ENCODE data around the gene DPF1. TPM values are rescaled to one million over a fixed set of nuclear protein-coding genes. Genes with fewer than 3 reads are reported as not detected.

The DPF1 gene
- total and polyA plus RNA-seq, 2 experiments from 2014 or later: 6.5 to 7.8 TPM

DNA sequence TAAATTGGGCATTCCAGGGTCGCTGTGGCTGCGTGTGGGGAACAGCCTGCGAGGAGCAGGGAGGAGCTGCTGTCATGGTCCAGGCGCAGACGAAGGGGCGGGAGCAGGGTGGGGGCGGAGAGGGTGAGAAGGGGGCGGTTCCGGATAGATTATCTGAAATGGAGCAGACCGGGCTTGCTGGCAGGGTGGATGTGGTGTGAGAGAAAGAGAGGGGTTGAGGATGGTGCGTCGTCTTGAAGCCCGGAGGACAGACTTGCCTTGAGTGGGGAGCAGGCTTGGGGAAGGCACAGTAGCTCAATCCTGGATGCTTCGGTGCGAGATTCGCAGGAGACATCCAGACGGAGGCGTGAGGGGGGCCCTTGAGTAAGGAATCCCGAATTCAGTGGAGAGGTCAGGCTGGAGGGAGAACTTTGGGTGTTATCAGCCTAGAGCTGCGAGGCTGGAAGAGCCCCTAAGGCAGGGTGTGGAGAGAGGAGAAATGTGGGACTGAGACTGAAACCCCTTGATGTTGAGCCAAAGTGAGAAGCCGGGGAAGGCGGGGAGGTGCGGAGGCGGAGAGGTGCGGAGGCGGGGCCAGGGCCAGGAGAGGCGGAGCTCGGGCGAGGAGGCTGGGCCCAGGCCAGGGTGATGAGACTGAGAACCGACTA is 40.6 kb downstream of the DPF1 start:
- TF ChIP-seq, protein P1, sequence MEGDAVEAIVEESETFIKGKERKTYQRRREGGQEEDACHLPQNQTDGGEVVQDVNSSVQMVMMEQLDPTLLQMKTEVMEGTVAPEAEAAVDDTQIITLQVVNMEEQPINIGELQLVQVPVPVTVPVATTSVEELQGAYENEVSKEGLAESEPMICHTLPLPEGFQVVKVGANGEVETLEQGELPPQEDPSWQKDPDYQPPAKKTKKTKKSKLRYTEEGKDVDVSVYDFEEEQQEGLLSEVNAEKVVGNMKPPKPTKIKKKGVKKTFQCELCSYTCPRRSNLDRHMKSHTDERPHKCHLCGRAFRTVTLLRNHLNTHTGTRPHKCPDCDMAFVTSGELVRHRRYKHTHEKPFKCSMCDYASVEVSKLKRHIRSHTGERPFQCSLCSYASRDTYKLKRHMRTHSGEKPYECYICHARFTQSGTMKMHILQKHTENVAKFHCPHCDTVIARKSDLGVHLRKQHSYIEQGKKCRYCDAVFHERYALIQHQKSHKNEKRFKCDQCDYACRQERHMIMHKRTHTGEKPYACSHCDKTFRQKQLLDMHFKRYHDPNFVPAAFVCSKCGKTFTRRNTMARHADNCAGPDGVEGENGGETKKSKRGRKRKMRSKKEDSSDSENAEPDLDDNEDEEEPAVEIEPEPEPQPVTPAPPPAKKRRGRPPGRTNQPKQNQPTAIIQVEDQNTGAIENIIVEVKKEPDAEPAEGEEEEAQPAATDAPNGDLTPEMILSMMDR (IDR thresholded peaks at IDR 0.05; ENCODE audit: low read depth, low read length): no peak
- peak overlapping the region; percentile 13 for H3K4me3 ChIP-seq
- no peaks in the 10 kb centered on the region for H3K4me1 ChIP-seq (ENCODE audit: low read depth)
- H3K36me3 ChIP-seq: no peaks in the 10 kb centered on the region
- H3K27me3 ChIP-seq: no peaks in the 10 kb centered on the region
- no peak overlapping the region for H3K27ac ChIP-seq
- no peaks in the 10 kb centered on the region for H3K9me3 ChIP-seq (ENCODE audit: low read depth)
- DNase-seq (ENCODE audit: low read depth in 1 of 2, low spot score in 1 of 2): peak; percentile 47 to 49

- H3K36me3 ChIP-seq: no peaks in the 10 kb centered on the region
- TF ChIP-seq, protein P1 (IDR thresholded peaks at IDR 0.05; ENCODE audit: low read depth, low read length): no peak
- H3K9me3 ChIP-seq (ENCODE audit: low read depth): no peaks in the 10 kb centered on the region
- H3K27me3 ChIP-seq: no peaks in the 10 kb centered on the region
- no peaks in the 10 kb centered on the region for H3K4me1 ChIP-seq (ENCODE audit: low read depth)
- H3K27ac ChIP-seq: no peak overlapping the region
- no peak overlapping the region for H3K4me3 ChIP-seq
- no peak for DNase-seq (ENCODE audit: low read depth in 1 of 2, low spot score in 1 of 2)
These were observed 41.3 kb downstream of the DPF1 start for GRCh38 chr19:38182536-38183210.

DNA sequence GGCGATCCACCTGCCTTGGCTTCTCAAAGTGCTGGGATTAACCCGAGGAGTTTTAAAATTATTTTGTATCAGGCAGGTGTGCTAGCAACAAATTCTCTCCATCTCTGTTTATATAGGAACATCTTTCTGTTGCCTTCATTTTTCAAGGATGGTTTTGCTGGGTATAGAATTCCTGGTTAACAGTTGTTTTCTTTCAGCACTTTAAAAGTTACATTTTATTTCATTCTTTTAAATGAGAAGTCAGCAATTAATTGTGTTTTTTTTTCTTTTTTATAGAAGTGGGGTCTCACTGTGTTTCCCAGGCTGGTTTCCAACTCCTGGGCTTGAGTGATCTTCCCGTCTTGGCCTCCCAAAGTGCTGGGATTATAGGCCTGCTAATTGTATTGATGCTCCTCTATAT is 44.0 kb downstream of the DPF1 start:
- H3K9me3 ChIP-seq (ENCODE audit: low read depth): no peaks in the 10 kb centered on the region
- H3K27me3 ChIP-seq: no peaks in the 10 kb centered on the region
- no peaks in the 10 kb centered on the region for H3K4me1 ChIP-seq (ENCODE audit: low read depth)
- no peak for DNase-seq (ENCODE audit: low read depth in 1 of 2, low spot score in 1 of 2)
- no peaks in the 10 kb centered on the region for H3K36me3 ChIP-seq
- no peak overlapping the region for H3K4me3 ChIP-seq
- no peak overlapping the region for H3K27ac ChIP-seq
- TF ChIP-seq, protein P1 (IDR thresholded peaks at IDR 0.05; ENCODE audit: low read depth, low read length): no peak

DNA sequence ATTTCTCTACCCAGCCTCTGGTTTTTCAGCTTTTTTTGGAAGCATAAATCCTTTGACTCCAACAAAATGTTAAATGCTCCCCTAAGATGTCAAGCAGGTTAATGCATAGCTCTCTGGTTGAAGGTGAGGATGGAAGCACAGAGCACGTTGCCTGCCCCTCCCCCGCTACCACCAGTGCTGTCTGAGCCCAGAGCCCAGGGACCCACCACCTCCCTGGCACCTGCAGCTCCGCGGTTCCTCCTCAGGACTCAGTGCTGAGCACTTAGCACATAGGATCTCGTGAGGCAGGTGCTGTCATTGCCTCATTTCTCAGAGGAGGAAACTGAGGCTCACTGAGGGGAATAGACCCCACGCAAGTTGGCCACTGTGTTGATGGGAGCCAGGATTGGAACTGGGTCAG is 48.6 kb downstream of the DPF1 start:
- TF ChIP-seq, protein P1 (IDR thresholded peaks at IDR 0.05; ENCODE audit: low read depth, low read length): no peak
- H3K9me3 ChIP-seq (ENCODE audit: low read depth): no peaks in the 10 kb centered on the region
- no peak overlapping the region for H3K27ac ChIP-seq
- no peaks in the 10 kb centered on the region for H3K27me3 ChIP-seq
- no peaks in the 10 kb centered on the region for H3K4me1 ChIP-seq (ENCODE audit: low read depth)
- H3K36me3 ChIP-seq: no peaks in the 10 kb centered on the region
- no peak overlapping the region for H3K4me3 ChIP-seq
- DNase-seq (ENCODE audit: low read depth in 1 of 2, low spot score in 1 of 2): no peak

DNA sequence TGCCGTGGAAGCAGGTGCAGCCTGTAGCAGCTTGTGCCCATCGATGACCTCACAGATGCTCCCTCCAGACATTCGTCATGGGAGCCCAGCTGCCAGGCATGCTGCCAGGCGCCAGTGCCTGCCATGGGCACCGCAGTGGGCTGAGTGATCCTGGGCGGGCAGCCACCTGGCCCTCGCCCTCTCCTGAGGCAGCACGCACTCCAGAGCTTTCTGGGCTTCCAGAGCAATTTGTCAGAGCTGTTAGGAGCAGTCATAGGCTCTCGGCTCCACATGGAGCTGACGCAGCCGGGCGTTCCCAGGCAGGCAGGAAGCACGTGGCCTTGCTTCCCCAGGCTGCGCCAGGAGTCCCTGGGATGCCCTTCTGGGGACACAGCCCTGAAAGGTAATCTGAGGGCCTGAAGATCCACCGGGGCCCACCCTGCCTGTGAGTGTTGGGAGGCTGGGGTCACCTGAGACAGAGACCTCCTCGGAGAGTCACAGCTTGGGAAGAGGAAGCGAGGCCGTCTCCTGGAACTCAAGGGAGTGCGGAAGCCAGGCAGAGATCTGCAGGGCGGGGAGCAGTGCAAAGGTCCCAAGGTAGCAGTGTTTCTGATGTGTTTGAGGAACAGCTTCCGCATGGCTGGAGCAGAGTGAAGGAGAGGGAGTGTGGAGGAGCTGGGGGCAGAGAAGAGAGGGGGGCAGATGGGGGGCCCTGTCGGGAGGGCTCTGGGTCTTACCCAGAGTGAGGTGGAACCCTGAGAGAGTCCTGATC is 50.6 kb downstream of the DPF1 start:
- no peak overlapping the region for H3K4me3 ChIP-seq
- H3K9me3 ChIP-seq (ENCODE audit: low read depth): no peaks in the 10 kb centered on the region
- TF ChIP-seq, protein P1 (IDR thresholded peaks at IDR 0.05; ENCODE audit: low read depth, low read length): no peak
- H3K27me3 ChIP-seq: no peaks in the 10 kb centered on the region
- H3K4me1 ChIP-seq (ENCODE audit: low read depth): no peaks in the 10 kb centered on the region
- no peak for DNase-seq (ENCODE audit: low read depth in 1 of 2, low spot score in 1 of 2)
- H3K27ac ChIP-seq: no peak overlapping the region
- H3K36me3 ChIP-seq: no peaks in the 10 kb centered on the region

Data from cardiac muscle cell (in vitro differentiated cells and primary cell).